Loucy (cell line): Measurements from ENCODE around the gene AKR1D1.

Experiments
- H2AFZ ChIP-seq: fragments of 200-600 bp; sonication (generic); 2 replicates; pipeline ENCODE4 v1.6.0; 2016; ENCODE audit warnings: antibody characterized with exemption, mild to moderate bottlenecking, low read length, moderate library complexity
- H3F3A ChIP-seq: fragments of 200-600 bp; 2 replicates; pipeline ENCODE4 v1.6.0; 2016; ENCODE audit warnings: antibody characterized with exemption, low read depth, mild to moderate bottlenecking
- H3K27me3 ChIP-seq: fragments of 200-600 bp; sonication (generic); 2 replicates; pipeline ENCODE4 v1.6.1; 2014; ENCODE audit warnings: low read length, mild to moderate bottlenecking; ENCODE audit not compliant: insufficient read depth, poor library complexity, severe bottlenecking
- H3K36me3 ChIP-seq: fragments of 200-600 bp; sonication (generic); 2 replicates; pipeline ENCODE4 v1.6.1; 2016; ENCODE audit warnings: low read length; ENCODE audit not compliant: insufficient read depth
- H3K4me1 ChIP-seq: fragments of 200-600 bp; sonication (generic); 2 replicates; pipeline ENCODE4 v1.5.1; 2014; ENCODE audit warnings: low read length, mild to moderate bottlenecking; ENCODE audit not compliant: insufficient read depth, poor library complexity, severe bottlenecking
- H3K4me2 ChIP-seq: fragments of 200-600 bp; sonication (generic); 2 replicates; pipeline ENCODE4 v1.6.0; 2014; ENCODE audit warnings: antibody characterized with exemption, low read length, low read depth, mild to moderate bottlenecking; ENCODE audit not compliant: poor library complexity, severe bottlenecking
- H3K4me3 ChIP-seq: fragments of 200-600 bp; sonication (generic); 2 replicates; pipeline ENCODE4 v1.5.1; 2014; ENCODE audit warnings: low read length, mild to moderate bottlenecking, mixed read lengths; ENCODE audit not compliant: poor library complexity, severe bottlenecking
- H3K79me2 ChIP-seq: fragments of 200-600 bp; sonication (generic); 2 replicates; pipeline ENCODE4 v1.6.1; 2014; ENCODE audit warnings: low read length; ENCODE audit not compliant: insufficient read depth
- H3K9ac ChIP-seq: fragments of 200-600 bp; sonication (generic); 2 replicates; pipeline ENCODE4 v1.6.0; 2014; ENCODE audit warnings: mild to moderate bottlenecking, low read depth, low read length, moderate library complexity; ENCODE audit not compliant: poor library complexity, severe bottlenecking
- H3K9me2 ChIP-seq: fragments of 200-600 bp; sonication (generic); replicated peaks from 2 replicates; pipeline ENCODE4 v1.6.1; 2016; ENCODE audit warnings: low read depth, low read length, mixed read lengths
- H3K9me3 ChIP-seq: fragments of 200-600 bp; sonication (generic); 2 replicates; pipeline ENCODE4 v1.6.1; 2014; ENCODE audit warnings: mild to moderate bottlenecking, antibody characterized with exemption, low read length, low read depth; ENCODE audit not compliant: insufficient read depth
- H4K20me1 ChIP-seq: fragments of 200-600 bp; sonication (generic); 2 replicates; pipeline ENCODE4 v1.6.0; 2014; ENCODE audit warnings: antibody characterized with exemption, low read length, mild to moderate bottlenecking; ENCODE audit not compliant: insufficient read depth, poor library complexity, severe bottlenecking
- EZH2phosphoT487 ChIP-seq: fragments of 200-600 bp; IDR thresholded peaks from 2 replicates; pipeline ENCODE4 v1.6.1; 2018; ENCODE audit warnings: antibody characterized with exemption, mild to moderate bottlenecking, moderate library complexity, borderline replicate concordance
- TF ChIP-seq, protein P1 (sequence below): fragments of 200-600 bp; sonication (generic); conservative IDR thresholded peaks from 2 replicates; pipeline ENCODE4 v1.5.1; 2014; ENCODE audit warnings: mild to moderate bottlenecking, antibody characterized with exemption, low read length

Gene AKR1D1

GRCh38 chr7:138122162-138122561, 45.9 kb downstream of the AKR1D1 start:
- H3K79me2 ChIP-seq, result no peaks in the 10 kb centered on the region
- no peaks in the 10 kb centered on the region for H3K4me1 ChIP-seq
- no peaks in the 10 kb centered on the region for H3K27me3 ChIP-seq
- H3K9me3 ChIP-seq, result no peaks in the 10 kb centered on the region
- H4K20me1 ChIP-seq, result no peaks in the 10 kb centered on the region
- no peaks in the 10 kb centered on the region for H3F3A ChIP-seq
- no peaks in the 10 kb centered on the region for H3K36me3 ChIP-seq
- no peak overlapping the region for H3K4me3 ChIP-seq
- no peak overlapping the region for H3K4me2 ChIP-seq
- H2AFZ ChIP-seq, result no peak overlapping the region
- H3K9ac ChIP-seq, result no peak overlapping the region
- TF ChIP-seq, protein P1, sequence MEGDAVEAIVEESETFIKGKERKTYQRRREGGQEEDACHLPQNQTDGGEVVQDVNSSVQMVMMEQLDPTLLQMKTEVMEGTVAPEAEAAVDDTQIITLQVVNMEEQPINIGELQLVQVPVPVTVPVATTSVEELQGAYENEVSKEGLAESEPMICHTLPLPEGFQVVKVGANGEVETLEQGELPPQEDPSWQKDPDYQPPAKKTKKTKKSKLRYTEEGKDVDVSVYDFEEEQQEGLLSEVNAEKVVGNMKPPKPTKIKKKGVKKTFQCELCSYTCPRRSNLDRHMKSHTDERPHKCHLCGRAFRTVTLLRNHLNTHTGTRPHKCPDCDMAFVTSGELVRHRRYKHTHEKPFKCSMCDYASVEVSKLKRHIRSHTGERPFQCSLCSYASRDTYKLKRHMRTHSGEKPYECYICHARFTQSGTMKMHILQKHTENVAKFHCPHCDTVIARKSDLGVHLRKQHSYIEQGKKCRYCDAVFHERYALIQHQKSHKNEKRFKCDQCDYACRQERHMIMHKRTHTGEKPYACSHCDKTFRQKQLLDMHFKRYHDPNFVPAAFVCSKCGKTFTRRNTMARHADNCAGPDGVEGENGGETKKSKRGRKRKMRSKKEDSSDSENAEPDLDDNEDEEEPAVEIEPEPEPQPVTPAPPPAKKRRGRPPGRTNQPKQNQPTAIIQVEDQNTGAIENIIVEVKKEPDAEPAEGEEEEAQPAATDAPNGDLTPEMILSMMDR, result no peak
- TF ChIP-seq EZH2phosphoT487, result no peak
- H3K9me2 ChIP-seq, result no peaks in the 10 kb centered on the region

DNA sequence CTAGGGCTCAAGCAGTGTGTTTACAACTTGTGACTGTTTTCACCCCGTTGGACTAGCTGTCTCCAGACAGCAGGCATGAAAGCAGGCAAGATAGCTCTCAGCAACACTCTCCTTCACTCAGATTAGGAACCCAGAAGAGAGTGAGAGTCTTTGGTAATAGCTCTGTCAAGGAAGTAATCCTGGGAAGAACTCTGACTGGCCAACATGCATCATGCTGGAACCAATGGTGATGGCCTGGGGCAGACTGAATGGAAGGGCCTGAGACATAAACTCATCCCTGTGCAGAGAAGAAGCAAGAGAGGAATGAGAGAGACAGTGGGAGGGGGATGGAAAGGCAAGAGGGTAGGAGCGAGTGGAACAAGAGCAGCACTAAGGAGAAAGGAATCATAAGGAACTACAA, 48.9 kb downstream of the AKR1D1 start:
- Histone ChIP-seq H3F3A (no peaks in the 10 kb centered on the region), H3K27me3 (no peaks in the 10 kb centered on the region), H3K9me3 (no peaks in the 10 kb centered on the region), H3K9me2 (no peaks in the 10 kb centered on the region), H3K4me2 (no peak overlapping the region), H3K4me3 (no peak overlapping the region), H2AFZ (no peak overlapping the region), H4K20me1 (no peaks in the 10 kb centered on the region), H3K36me3 (no peaks in the 10 kb centered on the region), H3K79me2 (no peaks in the 10 kb centered on the region), H3K9ac (no peak overlapping the region), H3K4me1 (no peaks in the 10 kb centered on the region)
- TF ChIP-seq, protein P1, result no peak
- TF ChIP-seq EZH2phosphoT487, result no peak

DNA sequence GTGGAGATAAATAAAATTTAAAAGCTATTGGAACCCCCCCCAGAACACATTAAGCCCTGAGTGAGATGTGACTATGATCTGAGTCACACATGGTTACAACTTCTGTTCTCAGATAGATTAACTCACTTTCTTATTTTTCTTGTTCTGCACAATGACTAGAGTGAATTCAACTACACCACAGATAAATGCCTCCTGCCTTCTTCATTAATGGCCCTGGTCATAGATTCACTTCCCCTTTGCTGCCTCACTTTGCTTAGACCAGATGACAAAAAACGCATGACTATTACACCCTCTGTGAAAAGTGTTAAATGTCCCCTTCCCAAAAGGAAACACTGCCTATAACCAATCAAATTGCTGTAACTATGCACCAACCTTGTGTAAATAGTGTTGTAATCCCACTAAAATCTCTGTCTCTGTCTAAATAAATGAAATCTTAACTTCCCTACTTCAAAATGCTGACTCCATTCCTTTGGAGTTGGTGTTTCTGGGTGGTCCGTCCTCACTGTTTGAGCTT, 49.4 kb downstream of the AKR1D1 start:
- Histone ChIP-seq H3K79me2 (no peaks in the 10 kb centered on the region), H2AFZ (no peak overlapping the region)

More for the DNA sequence above, 49.4 kb downstream of the AKR1D1 start:
- Histone ChIP-seq H3K4me3 (no peak overlapping the region), H3K27me3 (no peaks in the 10 kb centered on the region), H3F3A (no peaks in the 10 kb centered on the region), H3K9ac (no peak overlapping the region), H3K4me1 (no peaks in the 10 kb centered on the region), H3K36me3 (no peaks in the 10 kb centered on the region), H4K20me1 (no peaks in the 10 kb centered on the region), H3K4me2 (no peak overlapping the region), H3K9me2 (no peaks in the 10 kb centered on the region), H3K9me3 (no peaks in the 10 kb centered on the region)
- no peak for TF ChIP-seq EZH2phosphoT487
- TF ChIP-seq, protein P1, result no peak
